ENCODE data around the gene FYN. TPM values are rescaled to one million over a fixed set of nuclear protein-coding genes. Genes with fewer than 3 reads are reported as not detected.
A peak's percentile ranks its signal among the peaks of the same experiment; 100 is the strongest.

FYN gene
- total and polyA plus RNA-seq, 2 of the 4 experiments (the other 2 are of a cell fraction): 30.8 to 36.4 TPM

- no peak overlapping the region for H2AK9ac ChIP-seq (replicated peaks; ENCODE audit: low read depth, low read length, poor library complexity)
- WGBS, 2 experiments (ENCODE audit: extremely low coverage in 2 of 2, insufficient read length in 1 of 2): no CpG with 5 or more reads among the region's 6 CpGs
- H2AFZ ChIP-seq (replicated peaks; ENCODE audit: low read length, poor library complexity): no peak overlapping the region
- H2BK120ac ChIP-seq (ENCODE audit: low read depth, low read length): no peak overlapping the region
- H3K14ac ChIP-seq (replicated peaks; ENCODE audit: low read depth, low read length): no peak overlapping the region
- in situ Hi-C loops (cut with MboI; ENCODE audit: low sequenced_read_pairs): no loop called here
- H3K79me1 ChIP-seq (ENCODE audit: low read depth in 1 of 2, low read length in 2 of 2): no peaks in the 10 kb centered on the region
- no peaks in the 10 kb centered on the region for H3K27me3 ChIP-seq (ENCODE audit: control insufficient read depth, insufficient read depth, low read length)
- H4K91ac ChIP-seq (ENCODE audit: insufficient read depth, low read depth, low read length): no peak overlapping the region
- no peak overlapping the region for H3K4ac ChIP-seq (ENCODE audit: low read depth, low read length)
- no peak overlapping the region for H3K18ac ChIP-seq (ENCODE audit: low read depth, low read length)
- POLR2A ChIA-PET (ENCODE audit: unreplicated experiment): no interaction called here
- BruUV-seq (replicated peaks): no TSS peak
- no peaks in the 10 kb centered on the region for H4K20me1 ChIP-seq (ENCODE audit: insufficient read depth, low read length)
- peak overlapping the region; percentile 54; the same call in 1 of the 2 replicates for H2AK5ac ChIP-seq (ENCODE audit: low read depth, low read length)
- no peak overlapping the region for H3K56ac ChIP-seq (ENCODE audit: extremely low read depth, insufficient read depth, low read length)
- no peak for DNase-seq
- H3K23ac ChIP-seq (ENCODE audit: low read depth, low read length): no peak overlapping the region
- ATAC-seq (ENCODE audit: low read depth): no peak
- H3K9me3 ChIP-seq (ENCODE audit: control insufficient read depth, insufficient read depth, low read length): no peaks in the 10 kb centered on the region
- no peak overlapping the region for H3K9ac ChIP-seq (ENCODE audit: low read depth, low read length)
- no peak overlapping the region for H3K27ac ChIP-seq (ENCODE audit: insufficient read depth, low read length)
- intact Hi-C loops (cut with micrococcal nuclease): no loop called here
- no peak overlapping the region for H2BK15ac ChIP-seq (ENCODE audit: low read depth, low read length)
- no peaks in the 10 kb centered on the region; the same call in 1 of the 2 replicates for H3K9me1 ChIP-seq (ENCODE audit: insufficient read depth, low read length)
- H2BK20ac ChIP-seq (ENCODE audit: low read depth, low read length): no peak overlapping the region
- H3K36me3 ChIP-seq (ENCODE audit: control insufficient read depth, insufficient read depth, low read length): no peaks in the 10 kb centered on the region
- no peak overlapping the region for H4K5ac ChIP-seq (ENCODE audit: low read depth, low read length)
- no peak overlapping the region for H4K8ac ChIP-seq (ENCODE audit: low read depth in 2 of 2, low read length in 2 of 2)
- TF ChIP-seq POLR2A (IDR thresholded peaks at IDR 0.05; ENCODE audit: low read depth, low read length) (no peak), RCOR1 (IDR thresholded peaks at IDR 0.05; ENCODE audit: insufficient replicate concordance, low read length) (no peak), USF2 (IDR thresholded peaks at IDR 0.05; ENCODE audit: low read depth, low read length) (no peak), CHD1 (IDR thresholded peaks at IDR 0.05; ENCODE audit: low read depth, low read length) (no peak), FOS (IDR thresholded peaks at IDR 0.05; ENCODE audit: low read depth, low read length) (no peak), RFX5 (IDR thresholded peaks at IDR 0.05; ENCODE audit: low read depth, low read length) (no peak), RAD21 (IDR thresholded peaks at IDR 0.05; ENCODE audit: low read length) (no peak), CEBPB (IDR thresholded peaks at IDR 0.05; ENCODE audit: low read depth, low read length) (no peak)
- H3K4me1 ChIP-seq (ENCODE audit: control insufficient read depth, insufficient read depth, low read length): no peaks in the 10 kb centered on the region
- CTCF ChIA-PET: no interaction called here
- dilution Hi-C loops (cut with HindIII; ENCODE audit: low sequenced_read_pairs, unreplicated experiment): no loop called here
- no peak overlapping the region for H2BK5ac ChIP-seq (ENCODE audit: low read depth, low read length, poor library complexity, severe bottlenecking)
- no peak overlapping the region for H3K4me3 ChIP-seq (ENCODE audit: insufficient read depth, low read depth, low read length)
- no peak overlapping the region for H3K4me2 ChIP-seq (ENCODE audit: low read depth, low read length)
Measured at GRCh38 chr6:111618407-111618806, 254.8 kb downstream of the FYN start.

All from IMR-90 (cell line).